ENCODE results near the gene NELL1.

GRCh38 chr11:20676658-20677057 lies 7.3 kb downstream of the NELL1 start:
- TF ChIP-seq POLR2AphosphoS5 (IDR thresholded peaks at IDR 0.05) (no peak), POLR2A (IDR thresholded peaks at IDR 0.05) (no peak)

Data from transverse colon (tissue), 3 donors.